ENCODE data around the gene SNRPD2.
A peak's percentile ranks its signal among the peaks of the same experiment; 100 is the strongest.

Gene SNRPD2

DNA sequence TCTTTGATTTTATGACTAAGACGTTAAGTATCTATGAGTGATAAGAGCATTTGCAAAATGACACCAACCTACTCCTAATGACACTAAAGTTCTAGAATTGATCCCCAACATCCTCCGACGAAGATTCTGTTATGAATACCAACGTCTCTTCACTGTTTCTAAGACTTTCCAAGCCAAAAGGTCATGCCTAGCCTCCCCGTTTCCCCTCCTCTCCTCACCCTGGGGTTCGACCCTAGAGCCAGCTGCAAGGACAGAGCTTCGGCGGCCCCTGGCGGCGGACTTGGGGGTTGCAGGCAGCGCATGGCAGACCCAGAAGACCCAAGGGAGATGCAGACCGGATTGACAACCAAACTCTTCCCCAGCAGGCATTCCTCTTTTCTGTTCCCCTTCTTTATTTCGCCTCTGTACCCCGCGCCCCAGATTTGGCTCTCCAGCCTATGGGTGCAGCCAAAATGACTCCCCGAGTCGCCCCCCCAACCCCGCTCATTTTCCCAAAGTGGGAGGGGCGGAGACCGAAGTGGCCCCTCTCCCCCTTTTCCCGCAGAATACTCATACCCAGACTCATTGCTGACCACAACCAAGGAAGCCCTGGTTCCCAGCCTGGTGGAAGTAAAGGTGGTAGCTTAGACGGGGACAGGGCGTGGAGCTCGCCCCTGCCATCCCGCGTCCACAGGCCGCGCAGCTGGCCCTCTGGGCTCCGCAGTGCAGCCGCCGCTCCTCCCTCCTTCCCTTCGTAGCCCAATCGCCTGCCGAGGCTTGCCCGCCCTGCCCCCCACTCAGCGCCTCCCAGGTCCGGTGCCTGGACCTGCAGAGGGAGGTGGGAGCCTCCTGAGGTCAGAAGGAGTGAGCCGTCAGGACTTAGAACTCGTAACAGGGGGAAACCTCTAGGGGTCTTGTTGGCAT is 48.5 kb downstream of the SNRPD2 start:
- H3K27ac ChIP-seq (ENCODE audit: low read depth, low read length): no peak overlapping the region

DNA sequence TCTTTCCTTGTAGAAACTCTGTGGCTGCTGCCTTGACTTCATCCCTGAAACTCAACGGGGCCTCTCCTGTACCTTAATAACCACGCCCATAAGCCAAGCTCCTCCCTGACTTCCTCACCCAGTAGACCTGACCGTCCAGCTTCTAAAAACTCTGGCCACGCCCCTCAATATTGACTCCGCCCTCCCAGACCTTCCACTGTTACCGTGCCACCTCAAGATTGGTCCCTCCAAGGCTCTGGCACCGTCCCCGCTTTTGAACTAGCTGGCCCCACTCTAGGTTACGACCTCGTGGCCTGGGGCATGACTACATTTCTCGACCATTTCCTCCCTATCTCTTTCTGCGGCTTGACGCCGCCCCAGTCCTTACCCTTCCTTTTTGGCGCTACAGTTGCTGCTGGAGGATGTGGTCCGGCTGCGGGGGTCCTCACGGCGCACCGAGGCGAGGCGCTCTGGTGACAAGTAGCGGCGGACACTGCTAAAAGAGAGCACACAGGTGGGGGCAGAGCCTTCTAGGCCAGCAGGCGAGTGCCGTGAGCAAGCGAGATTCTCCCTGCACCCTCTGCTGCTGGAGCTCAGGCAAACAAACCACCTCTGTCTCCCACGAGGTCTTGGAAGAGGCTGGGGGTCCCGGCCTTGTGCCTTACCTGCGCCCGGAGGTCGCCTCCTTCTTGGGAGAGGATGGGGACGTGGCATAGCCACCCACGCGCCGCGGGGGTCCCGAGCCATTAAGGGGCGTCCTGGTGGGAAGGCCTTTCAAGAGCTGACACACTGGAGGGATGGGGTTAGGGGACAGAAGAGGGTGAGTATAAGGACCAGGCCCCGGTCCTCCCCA is 50.3 kb downstream of the SNRPD2 start:
- Histone ChIP-seq H3K9ac (ENCODE audit: low read length in 5 of 5) (peak overlapping the region in 3 of 5 donors; percentile 45 to 48 (median 46)), H3K27me3 (ENCODE audit: control insufficient read depth in 5 of 5, insufficient read depth in 4 of 5, low read length in 5 of 5) (peaks cover 0 to 10% (median 8%) of the 10 kb centered on the region in 5 donors), H3K4me1 (ENCODE audit: control insufficient read depth in 5 of 5, insufficient read depth in 5 of 5, low read length in 5 of 5) (peaks cover 0 to 54% (median 45%) of the 10 kb centered on the region in 5 donors), H3K4me3 (ENCODE audit: low read depth in 1 of 5, low read length in 5 of 5) (peak overlapping the region; percentile 23 to 68 (median 56)), H3K27ac (ENCODE audit: low read depth, low read length) (peak overlapping the region; percentile 65), H3K9me3 (ENCODE audit: control insufficient read depth in 5 of 5, low read length in 5 of 5) (no peaks in the 10 kb centered on the region), H3K36me3 (ENCODE audit: control insufficient read depth in 5 of 5, insufficient read depth in 5 of 5, low read length in 5 of 5) (no peaks in the 10 kb centered on the region)

More for the DNA sequence above, 48.5 kb downstream of the SNRPD2 start:
- H3K36me3 ChIP-seq (ENCODE audit: control insufficient read depth in 5 of 5, insufficient read depth in 5 of 5, low read length in 5 of 5): no peaks in the 10 kb centered on the region
- H3K9me3 ChIP-seq (ENCODE audit: control insufficient read depth in 5 of 5, low read length in 5 of 5): no peaks in the 10 kb centered on the region
- H3K9ac ChIP-seq (ENCODE audit: low read length in 5 of 5): no peak overlapping the region
- H3K27me3 ChIP-seq (ENCODE audit: control insufficient read depth in 5 of 5, insufficient read depth in 4 of 5, low read length in 5 of 5): peaks cover 0 to 10% (median 9%) of the 10 kb centered on the region in 5 donors
- peaks cover 0 to 51% (median 42%) of the 10 kb centered on the region in 5 donors for H3K4me1 ChIP-seq (ENCODE audit: control insufficient read depth in 5 of 5, insufficient read depth in 5 of 5, low read length in 5 of 5)
- no peak overlapping the region for H3K4me3 ChIP-seq (ENCODE audit: low read depth in 1 of 5, low read length in 5 of 5)

DNA sequence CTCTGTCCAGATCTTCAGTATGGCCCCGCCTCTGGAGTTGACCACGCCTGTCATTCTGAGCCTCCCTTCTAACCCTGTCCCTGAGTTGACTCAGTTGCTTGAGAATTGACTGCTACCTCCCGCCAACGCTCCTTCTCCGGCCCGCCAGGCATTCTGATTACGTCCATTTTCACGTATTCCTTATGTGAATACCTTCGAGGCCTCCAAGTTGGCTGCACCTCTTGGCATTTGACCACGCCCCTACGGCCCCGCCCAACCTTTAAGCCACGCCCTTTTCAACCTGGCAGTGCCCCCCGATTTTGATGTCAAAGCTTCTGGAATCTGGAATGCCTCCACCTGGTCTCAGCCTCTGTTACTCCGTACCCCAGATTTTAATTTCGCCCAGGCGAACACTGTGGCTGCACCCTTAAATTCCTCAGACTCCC is 50.9 kb downstream of the SNRPD2 start:
- H3K4me1 ChIP-seq (ENCODE audit: control insufficient read depth in 5 of 5, insufficient read depth in 5 of 5, low read length in 5 of 5): peaks cover 0 to 49% (median 43%) of the 10 kb centered on the region in 5 donors
- H3K9ac ChIP-seq (ENCODE audit: low read length in 5 of 5): no peak overlapping the region
- H3K9me3 ChIP-seq (ENCODE audit: control insufficient read depth in 5 of 5, low read length in 5 of 5): no peaks in the 10 kb centered on the region
- peak overlapping the region in 3 of 5 donors; percentile 23 to 59 (median 35) for H3K4me3 ChIP-seq (ENCODE audit: low read depth in 1 of 5, low read length in 5 of 5)
- no peaks in the 10 kb centered on the region for H3K36me3 ChIP-seq (ENCODE audit: control insufficient read depth in 5 of 5, insufficient read depth in 5 of 5, low read length in 5 of 5)
- peaks cover 0 to 10% (median 3%) of the 10 kb centered on the region in 5 donors for H3K27me3 ChIP-seq (ENCODE audit: control insufficient read depth in 5 of 5, insufficient read depth in 4 of 5, low read length in 5 of 5)
- no peak overlapping the region for H3K27ac ChIP-seq (ENCODE audit: low read depth, low read length)

DNA sequence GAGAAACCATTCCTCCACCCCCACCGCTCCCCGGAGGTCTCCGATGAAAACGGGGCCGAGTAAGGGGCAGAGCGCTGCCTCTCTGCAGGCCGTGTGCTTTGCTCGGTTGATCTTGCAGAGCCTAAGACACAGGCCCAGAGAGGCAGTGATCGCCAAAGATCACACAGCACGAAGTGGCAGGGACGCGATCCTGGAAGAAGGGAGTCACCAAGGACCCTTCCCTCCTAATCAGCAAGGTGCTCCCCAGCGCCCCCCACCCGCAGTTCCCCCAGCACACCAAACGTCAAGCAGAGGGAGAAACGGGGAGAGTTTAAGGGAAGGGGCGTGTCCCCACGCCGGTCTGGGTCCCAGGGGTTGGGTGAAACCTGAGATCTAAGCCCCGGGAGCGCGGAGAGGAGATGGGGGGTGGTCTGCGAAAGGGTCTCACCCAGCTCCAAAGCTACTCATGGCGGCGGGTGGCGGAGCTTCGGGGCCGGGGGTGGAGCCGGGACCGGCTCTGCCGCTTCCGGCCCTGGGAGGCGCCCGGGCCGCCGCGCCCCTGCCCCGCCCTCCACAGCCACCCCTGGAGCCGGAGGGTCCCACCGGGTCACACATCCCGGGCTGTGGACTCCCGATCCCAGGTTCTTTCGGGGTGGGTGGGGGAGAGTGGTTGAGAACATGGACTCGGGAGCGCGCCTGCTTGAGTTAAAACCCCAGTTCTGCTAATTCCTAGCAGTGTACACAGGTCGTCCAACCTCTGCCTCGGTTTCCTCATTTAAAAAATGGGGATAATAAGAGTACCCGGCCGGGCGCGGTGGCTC is 52.6 kb downstream of the SNRPD2 start, which contains the start of gene EML2:
TSS of gene EML2 (minus strand) at position 468 of the 800 bp plus-strand sequence. CDS start at position 447, 21 bp downstream.
- Histone ChIP-seq H3K27me3 (ENCODE audit: control insufficient read depth in 5 of 5, insufficient read depth in 4 of 5, low read length in 5 of 5) (peaks cover 0 to 10% (median 1%) of the 10 kb centered on the region in 5 donors), H3K36me3 (ENCODE audit: control insufficient read depth in 5 of 5, insufficient read depth in 5 of 5, low read length in 5 of 5) (no peaks in the 10 kb centered on the region), H3K9me3 (ENCODE audit: control insufficient read depth in 5 of 5, low read length in 5 of 5) (no peaks in the 10 kb centered on the region), H3K9ac (ENCODE audit: low read length in 5 of 5) (peak within 1 kb of the TSS; percentile 63 to 89 (median 73)), H3K4me1 (ENCODE audit: control insufficient read depth in 5 of 5, insufficient read depth in 5 of 5, low read length in 5 of 5) (peaks cover 0 to 45% (median 40%) of the 10 kb centered on the region in 5 donors), H3K27ac (ENCODE audit: low read depth, low read length) (no peak within 1 kb of the TSS), H3K4me3 (ENCODE audit: low read depth in 1 of 5, low read length in 5 of 5) (peak within 1 kb of the TSS; percentile 68 to 91 (median 78))

DNA sequence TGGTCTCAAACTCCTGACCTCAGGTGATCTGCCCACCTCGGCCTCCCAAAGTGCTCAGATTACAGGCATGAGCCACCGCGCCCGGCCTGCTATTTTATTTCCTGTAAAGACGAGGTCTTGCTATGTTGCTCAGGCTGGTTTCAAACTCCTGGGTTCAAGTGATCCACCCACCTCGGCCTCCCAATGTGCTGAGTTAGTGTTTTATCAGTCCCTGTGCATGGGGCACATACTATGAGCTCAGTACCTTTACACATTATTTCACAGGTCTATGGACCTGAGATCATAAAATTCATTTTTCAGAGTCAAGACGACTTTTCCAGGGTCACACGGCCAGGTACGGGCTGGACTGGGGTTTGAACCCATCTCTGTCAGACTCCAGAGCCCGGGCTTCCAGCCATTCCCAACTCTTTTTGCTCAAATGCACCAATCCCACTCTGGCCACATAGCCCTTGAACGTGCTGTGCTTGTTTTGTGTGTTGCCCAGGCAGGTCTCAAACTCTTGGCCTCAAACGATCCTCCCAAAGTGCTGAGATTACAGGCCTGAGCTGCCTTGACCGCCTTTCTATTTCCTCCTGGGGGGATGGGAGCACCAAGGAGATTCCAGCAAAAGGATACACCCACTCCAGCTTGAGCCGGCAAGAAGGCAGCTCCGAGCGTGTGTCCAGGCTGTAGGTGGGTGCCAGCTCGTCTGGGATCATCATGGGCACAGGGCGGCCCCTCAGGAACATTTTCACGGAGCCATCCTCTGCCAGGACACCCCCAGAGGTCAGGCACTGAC is 53.7 kb downstream of the SNRPD2 start:
- Histone ChIP-seq H3K9me3 (ENCODE audit: control insufficient read depth in 5 of 5, low read length in 5 of 5) (no peaks in the 10 kb centered on the region), H3K27me3 (ENCODE audit: control insufficient read depth in 5 of 5, insufficient read depth in 4 of 5, low read length in 5 of 5) (no peaks in the 10 kb centered on the region), H3K4me1 (ENCODE audit: control insufficient read depth in 5 of 5, insufficient read depth in 5 of 5, low read length in 5 of 5) (peaks cover 0 to 38% (median 34%) of the 10 kb centered on the region in 5 donors), H3K36me3 (ENCODE audit: control insufficient read depth in 5 of 5, insufficient read depth in 5 of 5, low read length in 5 of 5) (no peaks in the 10 kb centered on the region), H3K4me3 (ENCODE audit: low read depth in 1 of 5, low read length in 5 of 5) (peak overlapping the region in 4 of 5 donors; percentile 68 to 91 (median 75)), H3K9ac (ENCODE audit: low read length in 5 of 5) (peak overlapping the region in 4 of 5 donors; percentile 71 to 89 (median 78)), H3K27ac (ENCODE audit: low read depth, low read length) (no peak overlapping the region)
